ENCODE measurements around the gene C6orf62. TPM values are rescaled to one million over a fixed set of nuclear protein-coding genes. Genes with fewer than 3 reads are reported as not detected.
"Not testable (repeated sequence)": the region's sequence is repeated elsewhere in the genome, so short reads cannot be mapped to it uniquely, and the experiment has no call there.

C6orf62 gene
- polyA plus RNA-seq, 3 donors = 45.5 to 78.8 (median 55.4) TPM

DNA sequence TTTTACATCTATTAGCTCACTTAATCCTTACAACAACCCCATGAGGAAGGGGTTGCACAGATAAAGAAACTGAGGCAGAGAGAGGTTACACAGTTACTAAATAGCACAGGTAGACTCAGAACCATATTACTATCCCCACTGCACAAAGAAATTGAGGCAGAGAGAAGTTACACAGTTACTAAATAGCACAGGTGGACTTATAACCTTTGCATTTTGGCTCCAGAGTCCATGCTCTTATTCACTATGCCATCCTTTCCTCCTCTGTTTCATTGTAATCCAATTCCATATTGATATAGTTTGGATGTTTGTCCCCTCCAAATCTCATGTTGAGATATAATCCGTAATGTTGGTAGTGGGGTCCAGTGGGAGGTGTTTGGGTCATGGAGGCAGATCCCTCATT is 55.8 kb downstream of the C6orf62 start:
- Histone ChIP-seq H3K36me3 (replicated peaks in 1 of 2; ENCODE audit: control insufficient read depth in 1 of 2, insufficient read depth in 2 of 2, low read length in 2 of 2) (peaks cover 23 to 37% of the 10 kb centered on the region in 2 donors), H3K79me2 (ENCODE audit: insufficient read depth, low read length) (peaks cover 52% of the 10 kb centered on the region), H3K4me2 (replicated peaks; ENCODE audit: extremely low read depth, low read length, poor library complexity, severe bottlenecking) (no peak overlapping the region), H3K27ac (ENCODE audit: low read depth in 1 of 2, low read length in 2 of 2) (no peak overlapping the region), H3K4me3 (replicated peaks in 1 of 3; ENCODE audit: low read depth in 2 of 3, low read length in 3 of 3) (no peak overlapping the region), H4K20me1 (ENCODE audit: insufficient read depth, low read length) (peaks cover 5% of the 10 kb centered on the region), H3K4me1 (ENCODE audit: control insufficient read depth in 1 of 2, insufficient read depth in 2 of 2, low read length in 2 of 2) (peaks cover 38 to 50% of the 10 kb centered on the region in 2 donors), H3K9ac (ENCODE audit: insufficient read depth, low read length, poor library complexity, severe bottlenecking) (no peak overlapping the region), H3K27me3 (ENCODE audit: control insufficient read depth in 2 of 2, insufficient read depth in 2 of 2, low read length in 2 of 2) (no peaks in the 10 kb centered on the region), H3K9me3 (replicated peaks in 1 of 2; ENCODE audit: control insufficient read depth in 1 of 2, insufficient read depth in 1 of 2, low read length in 2 of 2) (no peaks in the 10 kb centered on the region), H2AFZ (ENCODE audit: insufficient read depth, low read depth, low read length, poor library complexity, severe bottlenecking) (no peak overlapping the region)
- peak overlapping the region in 1 of 7 donors; percentile 22 for H3K27ac Mint-ChIP-seq
- intact Hi-C loops (cut with micrococcal nuclease) = loop anchor here in 1 of 2 donors (10.0 kb wide), 1 partner anchor 62 kb away; no protein-coding TSS in a partner anchor
- WGBS (ENCODE audit: insufficient coverage) = no CpG with 5 or more reads among the region's 1 CpG
- no peaks in the 10 kb centered on the region for H3K27me3 Mint-ChIP-seq (ENCODE audit: low read depth in 3 of 3)
- peaks cover 39 to 43% of the 10 kb centered on the region in 2 donors for H3K36me3 Mint-ChIP-seq
- peaks cover 50% of the 10 kb centered on the region for H3K4me1 Mint-ChIP-seq
- H3K4me3 Mint-ChIP-seq = no peak overlapping the region
- TF ChIP-seq, protein P1, sequence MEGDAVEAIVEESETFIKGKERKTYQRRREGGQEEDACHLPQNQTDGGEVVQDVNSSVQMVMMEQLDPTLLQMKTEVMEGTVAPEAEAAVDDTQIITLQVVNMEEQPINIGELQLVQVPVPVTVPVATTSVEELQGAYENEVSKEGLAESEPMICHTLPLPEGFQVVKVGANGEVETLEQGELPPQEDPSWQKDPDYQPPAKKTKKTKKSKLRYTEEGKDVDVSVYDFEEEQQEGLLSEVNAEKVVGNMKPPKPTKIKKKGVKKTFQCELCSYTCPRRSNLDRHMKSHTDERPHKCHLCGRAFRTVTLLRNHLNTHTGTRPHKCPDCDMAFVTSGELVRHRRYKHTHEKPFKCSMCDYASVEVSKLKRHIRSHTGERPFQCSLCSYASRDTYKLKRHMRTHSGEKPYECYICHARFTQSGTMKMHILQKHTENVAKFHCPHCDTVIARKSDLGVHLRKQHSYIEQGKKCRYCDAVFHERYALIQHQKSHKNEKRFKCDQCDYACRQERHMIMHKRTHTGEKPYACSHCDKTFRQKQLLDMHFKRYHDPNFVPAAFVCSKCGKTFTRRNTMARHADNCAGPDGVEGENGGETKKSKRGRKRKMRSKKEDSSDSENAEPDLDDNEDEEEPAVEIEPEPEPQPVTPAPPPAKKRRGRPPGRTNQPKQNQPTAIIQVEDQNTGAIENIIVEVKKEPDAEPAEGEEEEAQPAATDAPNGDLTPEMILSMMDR (IDR thresholded peaks at IDR 0.05) = no peak
- H3K9me3 Mint-ChIP-seq = peaks cover 0 to 3% (median 0%) of the 10 kb centered on the region in 7 donors
- DNase-seq = no peak

- Mint-ChIP-seq H3K4me1 (peaks cover 42% of the 10 kb centered on the region), H3K36me3 (peaks cover 45 to 52% of the 10 kb centered on the region in 2 donors), H3K9me3 (no peaks in the 10 kb centered on the region), H3K4me3 (no peak overlapping the region), H3K27ac (peak overlapping the region in 2 of 7 donors; percentile 61), H3K27me3 (ENCODE audit: low read depth in 3 of 3) (no peaks in the 10 kb centered on the region)
- Histone ChIP-seq H3K4me1 (ENCODE audit: control insufficient read depth in 1 of 2, insufficient read depth in 2 of 2, low read length in 2 of 2) (peaks cover 33 to 43% of the 10 kb centered on the region in 2 donors), H2AFZ (ENCODE audit: insufficient read depth, low read depth, low read length, poor library complexity, severe bottlenecking) (no peak overlapping the region), H3K79me2 (ENCODE audit: insufficient read depth, low read length) (peaks cover 54% of the 10 kb centered on the region), H3K27ac (ENCODE audit: low read depth in 1 of 2, low read length in 2 of 2) (no peak overlapping the region), H4K20me1 (ENCODE audit: insufficient read depth, low read length) (peaks cover 5% of the 10 kb centered on the region), H3K4me2 (replicated peaks; ENCODE audit: extremely low read depth, low read length, poor library complexity, severe bottlenecking) (no peak overlapping the region), H3K9me3 (replicated peaks in 1 of 2; ENCODE audit: control insufficient read depth in 1 of 2, insufficient read depth in 1 of 2, low read length in 2 of 2) (no peaks in the 10 kb centered on the region), H3K4me3 (replicated peaks in 1 of 3; ENCODE audit: low read depth in 2 of 3, low read length in 3 of 3) (no peak overlapping the region), H3K36me3 (replicated peaks in 1 of 2; ENCODE audit: control insufficient read depth in 1 of 2, insufficient read depth in 2 of 2, low read length in 2 of 2) (peaks cover 23 to 44% of the 10 kb centered on the region in 2 donors), H3K27me3 (ENCODE audit: control insufficient read depth in 2 of 2, insufficient read depth in 2 of 2, low read length in 2 of 2) (no peaks in the 10 kb centered on the region), H3K9ac (ENCODE audit: insufficient read depth, low read length, poor library complexity, severe bottlenecking) (no peak overlapping the region)
- TF ChIP-seq, protein P1 (IDR thresholded peaks at IDR 0.05) = no peak
- intact Hi-C loops (cut with micrococcal nuclease) = loop anchor here in 1 of 2 donors (10.0 kb wide), 1 partner anchor 63 kb away; no protein-coding TSS in a partner anchor
- WGBS (ENCODE audit: insufficient coverage) = 100% methylated on average over 4 of the region's 10 CpGs
- DNase-seq = no peak
Measured at GRCh38 chr6:24662236-24662635, 56.7 kb downstream of the C6orf62 start.

DNA sequence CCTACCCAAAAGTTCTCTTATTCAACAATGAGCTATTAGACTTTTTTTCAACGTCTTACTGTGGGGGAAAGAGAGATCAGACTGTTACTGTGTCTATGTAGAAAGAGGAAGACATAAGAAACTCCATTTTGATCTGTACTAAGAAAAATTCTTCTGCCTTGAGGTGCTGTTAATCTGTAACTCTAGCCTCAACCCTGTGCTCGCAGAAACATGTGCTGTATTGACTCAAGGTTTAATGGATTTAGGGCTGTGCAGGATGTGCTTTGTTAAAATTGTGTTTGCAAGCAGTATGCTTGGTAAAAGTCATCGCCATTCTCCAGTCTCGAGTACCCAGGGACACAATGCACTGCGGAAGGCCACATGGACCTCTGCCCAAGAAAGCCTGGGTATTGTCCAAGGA is 57.2 kb downstream of the C6orf62 start:
- Histone ChIP-seq H3K36me3 (replicated peaks in 1 of 2; ENCODE audit: control insufficient read depth in 1 of 2, insufficient read depth in 2 of 2, low read length in 2 of 2) (peaks cover 26 to 48% of the 10 kb centered on the region in 2 donors), H3K4me1 (ENCODE audit: control insufficient read depth in 1 of 2, insufficient read depth in 2 of 2, low read length in 2 of 2) (peaks cover 33 to 43% of the 10 kb centered on the region in 2 donors), H3K79me2 (ENCODE audit: insufficient read depth, low read length) (peaks cover 53% of the 10 kb centered on the region)
- peaks cover 48 to 55% of the 10 kb centered on the region in 2 donors for H3K36me3 Mint-ChIP-seq
- peak overlapping the region in 1 of 7 donors; percentile 88 for H3K27ac Mint-ChIP-seq
- H3K27me3 Mint-ChIP-seq (ENCODE audit: low read depth in 3 of 3); H4K20me1 ChIP-seq (ENCODE audit: insufficient read depth, low read length); H3K27me3 ChIP-seq (ENCODE audit: control insufficient read depth in 2 of 2, insufficient read depth in 2 of 2, low read length in 2 of 2); H3K4me3 Mint-ChIP-seq; H2AFZ ChIP-seq (ENCODE audit: insufficient read depth, low read depth, low read length, poor library complexity, severe bottlenecking); H3K9ac ChIP-seq (ENCODE audit: insufficient read depth, low read length, poor library complexity, severe bottlenecking); H3K27ac ChIP-seq (ENCODE audit: low read depth in 1 of 2, low read length in 2 of 2); H3K9me3 Mint-ChIP-seq; H3K9me3 ChIP-seq (replicated peaks in 1 of 2; ENCODE audit: control insufficient read depth in 1 of 2, insufficient read depth in 1 of 2, low read length in 2 of 2); H3K4me3 ChIP-seq (replicated peaks in 1 of 3; ENCODE audit: low read depth in 2 of 3, low read length in 3 of 3); DNase-seq; H3K4me2 ChIP-seq (replicated peaks; ENCODE audit: extremely low read depth, low read length, poor library complexity, severe bottlenecking): not testable (repeated sequence)
- 100% methylated on average over 4 of the region's 5 CpGs for WGBS (ENCODE audit: insufficient coverage)
- intact Hi-C loops (cut with micrococcal nuclease) = loop anchor here in 1 of 2 donors (10.0 kb wide), 1 partner anchor 63 kb away; no protein-coding TSS in a partner anchor
- H3K4me1 Mint-ChIP-seq = peaks cover 40% of the 10 kb centered on the region
